Gastrocnemius medialis (tissue), 4 donors: ENCODE measurements around the gene ADGRF3.

ENCODE experiments used
- CTCF ChIP-seq, 5 experiments: fragments of 450-650 bp in 3 of 5; fragments of 200-600 bp in 2 of 5; sonication (generic) in 2 of 5; IDR thresholded peaks in 4 of 5; conservative IDR thresholded peaks in 1 of 5; 1 replicate in 4 of 5; 2 replicates in 1 of 5; pipeline ENCODE4 v1.5.1; 2016 to 2019; ENCODE audit warnings: antibody characterized with exemption in 5 of 5, mild to moderate bottlenecking in 3 of 5, moderate library complexity in 3 of 5
- POLR2A ChIP-seq, 2 donors: fragments of 450-650 bp; IDR thresholded peaks; one replicate each; pipeline ENCODE4 v1.6.1; 2017; ENCODE audit warnings: antibody characterized with exemption in 2 of 2, mild to moderate bottlenecking in 2 of 2, moderate library complexity in 2 of 2

- TF ChIP-seq CTCF (IDR thresholded peaks at IDR 0.05 in 4 of 5, conservative IDR thresholded peaks at IDR 0.05 in 1 of 5) (no peak), POLR2A (IDR thresholded peaks at IDR 0.05) (no peak)
Observed at GRCh38 chr2:26346454-26347053, at the start of gene ADGRF3.
